ENCODE measurements around the gene MLX. TPM values are rescaled to one million over a fixed set of nuclear protein-coding genes. Genes with fewer than 3 reads are reported as not detected.

Gene MLX
- total RNA-seq, 2 experiments from 2014 or later = 29.2 to 32.1 TPM

- peaks cover 96% of the 10 kb centered on the region for H3K36me3 Mint-ChIP-seq (ENCODE audit: low read depth)
- ChIA-PET CTCF (no interaction called here), POLR2A (interaction anchor here (1.0 kb wide), 1 partner anchor 24 kb away, joined by 3 read pairs; the partner anchor contains the start of gene TUBG1)
- no peaks in the 10 kb centered on the region for H3K9me3 Mint-ChIP-seq
- no peaks in the 10 kb centered on the region for H3K9me3 ChIP-seq (ENCODE audit: control insufficient read depth in 1 of 2, insufficient read depth in 1 of 2, low read length in 2 of 2)
- no peak overlapping the region for H3K4me3 Mint-ChIP-seq
- ATAC-seq (ENCODE audit: poor library complexity) (no peak), DNase-seq (no peak)
- no peak overlapping the region for H3K4me3 ChIP-seq (ENCODE audit: low read length)
- no peaks in the 10 kb centered on the region for H3K27me3 ChIP-seq (ENCODE audit: control insufficient read depth in 1 of 2, insufficient read depth in 2 of 2, low read length in 2 of 2)
- no peak overlapping the region for H3K27ac ChIP-seq (ENCODE audit: low read depth in 1 of 2, low read length in 2 of 2)
- no peak overlapping the region for H3K27ac Mint-ChIP-seq
- no peaks in the 10 kb centered on the region for H3K4me1 ChIP-seq (ENCODE audit: insufficient read depth, low read length)
- intact Hi-C loops (cut with DNase I, micrococcal nuclease) = no loop called here
- H3K36me3 ChIP-seq (ENCODE audit: insufficient read depth, low read length) = peaks cover 95% of the 10 kb centered on the region
- H3K4me1 Mint-ChIP-seq (ENCODE audit: low read depth) = no peaks in the 10 kb centered on the region
- no peaks in the 10 kb centered on the region for H3K27me3 Mint-ChIP-seq
- TF ChIP-seq CTCF (IDR thresholded peaks at IDR 0.05) = no peak
Observed at GRCh38 chr17:42585353-42585752, 18.5 kb downstream of the MLX start.

- ChIA-PET CTCF (interaction anchor here (1.0 to 1.6 kb wide), 2 partner anchors 9 to 19 kb away, joined by 3 to 5 read pairs; partner anchors contain the start of genes MLX and PSMC3IP), POLR2A (interaction anchor here (1.0 to 1.1 kb wide), 2 partner anchors 19 to 22 kb away, joined by 4 to 6 read pairs; partner anchors contain the start of genes RETREG3 and TUBG1)
- no peaks in the 10 kb centered on the region for H3K27me3 Mint-ChIP-seq
- no peaks in the 10 kb centered on the region for H3K4me1 ChIP-seq (ENCODE audit: insufficient read depth, low read length)
- H3K27ac ChIP-seq (ENCODE audit: low read depth in 1 of 2, low read length in 2 of 2) = no peak overlapping the region
- no peak overlapping the region for H3K4me3 Mint-ChIP-seq
- no peak overlapping the region for H3K4me3 ChIP-seq (ENCODE audit: low read length)
- H3K9me3 Mint-ChIP-seq = no peaks in the 10 kb centered on the region
- H3K4me1 Mint-ChIP-seq (ENCODE audit: low read depth) = peaks cover under 1% of the 10 kb centered on the region
- no peaks in the 10 kb centered on the region for H3K27me3 ChIP-seq (ENCODE audit: control insufficient read depth in 1 of 2, insufficient read depth in 2 of 2, low read length in 2 of 2)
- H3K36me3 ChIP-seq (ENCODE audit: insufficient read depth, low read length) = peaks cover 98% of the 10 kb centered on the region
- no peak for TF ChIP-seq CTCF (IDR thresholded peaks at IDR 0.05)
- DNase-seq (no peak), ATAC-seq (ENCODE audit: poor library complexity) (no peak)
- peaks cover 98% of the 10 kb centered on the region for H3K36me3 Mint-ChIP-seq (ENCODE audit: low read depth)
- no peak overlapping the region for H3K27ac Mint-ChIP-seq
- intact Hi-C loops (cut with DNase I, micrococcal nuclease) = no loop called here
- no peaks in the 10 kb centered on the region for H3K9me3 ChIP-seq (ENCODE audit: control insufficient read depth in 1 of 2, insufficient read depth in 1 of 2, low read length in 2 of 2)
Observed at GRCh38 chr17:42586514-42587230, 19.8 kb downstream of the MLX start.

GRCh38 chr17:42590886-42591285 lies 24.0 kb downstream of the MLX start:
- Mint-ChIP-seq H3K4me3 (no peak overlapping the region), H3K27ac (no peak overlapping the region), H3K9me3 (no peaks in the 10 kb centered on the region), H3K36me3 (ENCODE audit: low read depth) (peaks cover 80% of the 10 kb centered on the region), H3K27me3 (no peaks in the 10 kb centered on the region), H3K4me1 (ENCODE audit: low read depth) (peaks cover 5% of the 10 kb centered on the region)
- ATAC-seq (ENCODE audit: poor library complexity) = no peak
- H3K27ac ChIP-seq (ENCODE audit: low read depth in 1 of 2, low read length in 2 of 2) = no peak overlapping the region
- intact Hi-C loops (cut with DNase I, micrococcal nuclease) = no loop called here
- H3K27me3 ChIP-seq (ENCODE audit: control insufficient read depth in 1 of 2, insufficient read depth in 2 of 2, low read length in 2 of 2) = no peaks in the 10 kb centered on the region
- CTCF ChIA-PET = interaction anchor here (3.6 kb wide), 1 partner anchor 13 kb away, joined by 9 read pairs; the partner anchor contains the start of gene PSMC3IP
- H3K36me3 ChIP-seq (ENCODE audit: insufficient read depth, low read length) = peaks cover 79% of the 10 kb centered on the region
- no peak overlapping the region for H3K4me3 ChIP-seq (ENCODE audit: low read length)
- TF ChIP-seq CTCF (IDR thresholded peaks at IDR 0.05) = no peak
- POLR2A ChIA-PET = no interaction called here
- peaks cover 4% of the 10 kb centered on the region for H3K4me1 ChIP-seq (ENCODE audit: insufficient read depth, low read length)
- H3K9me3 ChIP-seq (ENCODE audit: control insufficient read depth in 1 of 2, insufficient read depth in 1 of 2, low read length in 2 of 2) = no peaks in the 10 kb centered on the region
- no peak for DNase-seq
